HL-60/S4 treated with retinoic acid at 250 ng/mL for 4 days and 3 days (cell line): Measurements from ENCODE around the gene THEM5.
"Not testable (repeated sequence)": the region's sequence is repeated elsewhere in the genome, so short reads cannot be mapped to it uniquely, and the experiment has no call there.

Source experiments
- in situ Hi-C: fragments of 300-500 bp; cut with MboI; formaldehyde crosslinking; loops from 2 replicates; pipeline ENCODE4 v1.7.0; 2022; ENCODE audit warnings: low sequenced_read_pairs

Gene THEM5

GRCh38 chr1:151853411-151853943 lies at the start of gene THEM5:
Gene THEM5 (minus strand): TSS chr1:151853712. CDS start chr1:151853565, 147 bp downstream.
- in situ Hi-C loops: no loop called here

GRCh38 chr1:151902858-151903257 lies 49.3 kb upstream of the THEM5 start:
- in situ Hi-C loops: no loop called here

- in situ Hi-C loops: not testable (repeated sequence)
Measured at GRCh38 chr1:151900804-151901203, 47.3 kb upstream of the THEM5 start.

GRCh38 chr1:151898519-151898991 lies 45.0 kb upstream of the THEM5 start:
- in situ Hi-C loops: no loop called here

GRCh38 chr1:151897991-151898431 lies 44.5 kb upstream of the THEM5 start:
- in situ Hi-C loops: no loop called here

- in situ Hi-C loops: no loop called here
Measured at GRCh38 chr1:151893176-151893924, 39.8 kb upstream of the THEM5 start.

- in situ Hi-C loops: no loop called here
Measured at GRCh38 chr1:151892190-151892589, 38.7 kb upstream of the THEM5 start.

- in situ Hi-C loops: no loop called here
Measured at GRCh38 chr1:151891512-151891911, 38.0 kb upstream of the THEM5 start.

- in situ Hi-C loops: no loop called here
Measured at GRCh38 chr1:151888972-151889570, 35.6 kb upstream of the THEM5 start.

GRCh38 chr1:151887028-151887427 lies 33.5 kb upstream of the THEM5 start:
- in situ Hi-C loops: no loop called here

GRCh38 chr1:151885479-151885878 lies 32.0 kb upstream of the THEM5 start:
- in situ Hi-C loops: no loop called here

GRCh38 chr1:151884879-151885278 lies 31.4 kb upstream of the THEM5 start:
- in situ Hi-C loops: not testable (repeated sequence)

- in situ Hi-C loops: not testable (repeated sequence)
Measured at GRCh38 chr1:151884445-151884844, 30.9 kb upstream of the THEM5 start.

- in situ Hi-C loops: not testable (repeated sequence)
Measured at GRCh38 chr1:151883898-151884297, 30.4 kb upstream of the THEM5 start.

- in situ Hi-C loops: not testable (repeated sequence)
Measured at GRCh38 chr1:151882918-151883317, 29.4 kb upstream of the THEM5 start.

- in situ Hi-C loops: no loop called here
Measured at GRCh38 chr1:151882466-151882865, 29.0 kb upstream of the THEM5 start.

GRCh38 chr1:151881479-151881878 lies 28.0 kb upstream of the THEM5 start:
- in situ Hi-C loops: no loop called here

- in situ Hi-C loops: no loop called here
Measured at GRCh38 chr1:151875419-151876097, 22.0 kb upstream of the THEM5 start.

- in situ Hi-C loops: not testable (repeated sequence)
Measured at GRCh38 chr1:151872776-151873175, 19.3 kb upstream of the THEM5 start.

GRCh38 chr1:151871284-151872030 lies 17.9 kb upstream of the THEM5 start:
- in situ Hi-C loops: no loop called here

- in situ Hi-C loops: no loop called here
Measured at GRCh38 chr1:151868486-151868885, 15.0 kb upstream of the THEM5 start.
